Adipocyte (in vitro differentiated cells): ENCODE results near the gene DEPP1.

Experiments used
- DNase-seq: peaks from one replicate; pipeline ENCODE4 v3.0.0-alpha.2; 2015; ENCODE audit warnings: low read depth
- H3K27me3 ChIP-seq: replicated peaks from 2 replicates; pipeline ENCODE4 v1.7.0; 2013; ENCODE audit warnings: mild to moderate bottlenecking, low read length, moderate library complexity; ENCODE audit not compliant: control insufficient read depth, insufficient read depth
- H3K36me3 ChIP-seq: 2 replicates; pipeline ENCODE4 v1.7.0; 2013; ENCODE audit warnings: low read length, mild to moderate bottlenecking, moderate library complexity; ENCODE audit not compliant: control insufficient read depth, insufficient read depth, severe bottlenecking
- H3K4me1 ChIP-seq: 2 replicates; pipeline ENCODE4 v1.7.0; 2013; ENCODE audit warnings: mild to moderate bottlenecking, low read length, moderate library complexity; ENCODE audit not compliant: control insufficient read depth, insufficient read depth
- H3K4me3 ChIP-seq: 2 replicates; pipeline ENCODE4 v1.7.0; 2013; ENCODE audit warnings: mild to moderate bottlenecking, low read length, moderate library complexity
- H3K9ac ChIP-seq: 2 replicates; pipeline ENCODE4 v1.7.0; 2013; ENCODE audit warnings: mild to moderate bottlenecking, low read length, moderate library complexity
- H3K9me3 ChIP-seq: 2 replicates; pipeline ENCODE4 v1.7.0; 2013; ENCODE audit warnings: mild to moderate bottlenecking, low read length, moderate library complexity; ENCODE audit not compliant: control insufficient read depth

The DEPP1 gene

DNA sequence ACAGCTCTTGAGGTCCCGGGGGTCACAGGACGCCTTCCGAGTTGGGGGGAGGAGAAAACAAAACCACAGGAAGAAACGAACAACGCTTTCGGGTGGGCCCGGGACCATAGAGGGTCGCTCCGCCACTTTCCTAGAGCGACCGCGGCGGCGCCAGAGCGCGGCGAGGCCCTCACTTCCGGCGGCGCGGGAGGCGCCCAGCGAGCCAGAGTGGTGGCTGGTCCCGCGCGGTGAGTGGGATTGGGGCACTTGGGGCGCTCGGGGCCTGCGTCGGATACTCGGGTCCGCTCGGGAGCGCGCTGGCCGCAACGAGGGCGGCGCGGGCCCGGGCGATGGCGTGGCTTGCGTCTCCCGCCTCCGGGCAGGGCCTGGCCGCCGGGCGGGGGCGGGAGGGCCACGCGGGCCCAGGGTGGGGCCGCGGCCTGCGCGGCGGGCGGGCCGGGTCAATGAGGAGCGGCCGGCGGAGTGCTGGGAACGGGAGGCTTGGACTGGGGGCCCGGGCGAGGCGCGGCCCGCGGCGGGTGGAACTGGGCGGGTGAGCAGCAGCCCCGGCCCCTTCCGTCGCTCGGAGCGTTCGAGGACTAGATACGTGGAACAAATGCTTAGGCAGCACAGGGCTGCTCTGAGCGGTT is 22.3 kb upstream of the DEPP1 start, which contains the start of gene ZNF22:
ZNF22 (plus strand) TSS at position 172 of the 629 bp plus-strand sequence. CDS start 2,446 bp downstream, outside the sequence.
- peak; percentile 79 for DNase-seq
- Histone ChIP-seq H3K4me1 (peaks cover 58% of the 10 kb centered on the region), H3K4me3 (peak within 1 kb of the TSS; percentile 84), H3K9me3 (peaks cover 11% of the 10 kb centered on the region), H3K9ac (peak within 1 kb of the TSS; percentile 95), H3K36me3 (peaks cover 22% of the 10 kb centered on the region), H3K27me3 (no peaks in the 10 kb centered on the region)

DNA sequence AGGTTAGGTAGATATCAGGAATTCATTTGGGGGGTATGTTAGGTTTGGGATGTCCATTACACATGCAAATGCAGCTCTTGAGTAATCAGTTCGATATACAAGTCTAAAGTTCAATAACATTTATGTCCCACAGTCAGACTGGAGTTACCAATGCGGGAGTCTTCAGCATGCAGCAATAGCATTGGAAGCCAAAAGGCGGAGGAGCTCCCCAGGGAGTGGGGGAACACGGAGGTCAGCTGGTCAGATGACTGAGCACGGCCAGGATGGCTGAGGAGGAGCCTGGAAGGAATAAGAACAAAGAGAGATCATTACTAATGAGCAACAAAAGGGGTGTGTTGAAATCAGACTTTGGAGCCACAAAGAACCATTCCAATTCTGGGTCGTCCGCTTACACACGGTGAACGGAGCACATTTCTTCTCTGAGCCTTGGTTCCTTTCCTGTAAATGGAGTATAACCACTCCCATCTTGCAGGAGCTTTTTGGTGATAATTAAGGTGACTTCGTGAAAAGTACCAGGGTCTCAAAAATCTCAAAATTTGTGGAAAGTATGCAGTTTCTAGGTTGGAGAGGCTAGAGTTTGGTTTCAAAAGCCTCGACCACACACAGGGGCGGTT is 21.6 kb upstream of the DEPP1 start:
- H3K9ac ChIP-seq = peak overlapping the region; percentile 95
- DNase-seq = peak; percentile 46
- H3K36me3 ChIP-seq = peaks cover 19% of the 10 kb centered on the region
- peak overlapping the region; percentile 84 for H3K4me3 ChIP-seq
- no peaks in the 10 kb centered on the region for H3K27me3 ChIP-seq
- peaks cover 11% of the 10 kb centered on the region for H3K9me3 ChIP-seq
- peaks cover 64% of the 10 kb centered on the region for H3K4me1 ChIP-seq

DNA sequence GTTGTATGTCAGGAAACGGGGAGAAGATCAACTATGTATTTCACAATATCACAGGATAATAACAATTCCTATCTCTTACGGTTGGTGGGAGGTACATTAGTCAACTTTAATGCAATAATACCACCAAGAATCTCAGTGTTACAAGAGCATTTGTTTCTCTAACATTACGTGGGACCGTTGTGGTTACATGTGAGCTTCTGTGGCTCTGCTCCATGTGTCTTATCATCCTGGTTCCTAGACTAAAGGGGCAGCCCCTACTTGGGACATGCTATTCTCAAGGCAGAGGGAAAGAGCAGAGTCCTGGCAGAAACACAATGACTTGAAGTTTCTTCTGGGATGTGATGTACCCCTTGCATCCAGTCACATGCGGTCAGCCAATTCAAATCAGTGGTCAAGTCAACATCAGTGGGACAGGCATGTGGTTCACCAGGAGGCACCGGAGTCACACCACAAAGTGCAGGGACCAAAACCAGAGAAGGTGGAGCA is 19.6 kb upstream of the DEPP1 start:
- DNase-seq = no peak
- H3K4me3 ChIP-seq = no peak overlapping the region
- peaks cover 85% of the 10 kb centered on the region for H3K4me1 ChIP-seq
- peaks cover under 1% of the 10 kb centered on the region for H3K9me3 ChIP-seq
- H3K27me3 ChIP-seq = no peaks in the 10 kb centered on the region
- H3K9ac ChIP-seq = peak overlapping the region; percentile 78
- H3K36me3 ChIP-seq = peaks cover 6% of the 10 kb centered on the region

DNA sequence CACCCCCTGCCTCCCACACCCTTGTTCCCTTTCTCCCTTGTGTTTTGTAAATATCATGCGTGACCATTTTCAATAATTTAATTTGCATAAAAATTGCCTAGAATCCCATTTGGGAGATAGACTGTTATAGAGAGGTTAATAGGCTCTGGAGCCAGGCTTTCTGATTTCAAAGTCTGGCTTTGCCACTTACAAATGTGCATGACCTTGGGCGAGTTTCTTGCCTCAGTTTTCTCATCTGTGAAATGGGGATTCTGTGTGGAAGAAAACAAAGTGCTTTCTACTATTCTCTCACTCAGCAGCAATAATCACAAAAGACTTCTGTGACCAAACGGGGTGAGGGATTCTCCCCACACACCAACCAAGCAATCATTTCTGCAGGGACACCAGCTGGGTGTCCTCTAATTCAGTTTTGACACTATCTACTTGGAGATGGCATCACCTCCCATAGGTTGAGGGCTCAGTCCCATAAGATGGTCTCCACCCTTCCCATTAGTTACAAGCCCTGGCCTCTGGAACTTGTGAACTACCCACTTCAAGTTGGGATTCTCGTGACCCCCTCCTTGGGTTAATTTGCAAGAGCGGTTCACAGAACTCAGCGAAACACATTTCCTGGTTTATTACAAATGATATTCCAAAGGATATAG is 18.6 kb upstream of the DEPP1 start:
- DNase-seq = no peak
- Histone ChIP-seq H3K9ac (peak overlapping the region; percentile 78), H3K9me3 (no peaks in the 10 kb centered on the region), H3K36me3 (peaks cover 15% of the 10 kb centered on the region), H3K4me3 (peak overlapping the region; percentile 33), H3K27me3 (no peaks in the 10 kb centered on the region), H3K4me1 (peaks cover 94% of the 10 kb centered on the region)

DNA sequence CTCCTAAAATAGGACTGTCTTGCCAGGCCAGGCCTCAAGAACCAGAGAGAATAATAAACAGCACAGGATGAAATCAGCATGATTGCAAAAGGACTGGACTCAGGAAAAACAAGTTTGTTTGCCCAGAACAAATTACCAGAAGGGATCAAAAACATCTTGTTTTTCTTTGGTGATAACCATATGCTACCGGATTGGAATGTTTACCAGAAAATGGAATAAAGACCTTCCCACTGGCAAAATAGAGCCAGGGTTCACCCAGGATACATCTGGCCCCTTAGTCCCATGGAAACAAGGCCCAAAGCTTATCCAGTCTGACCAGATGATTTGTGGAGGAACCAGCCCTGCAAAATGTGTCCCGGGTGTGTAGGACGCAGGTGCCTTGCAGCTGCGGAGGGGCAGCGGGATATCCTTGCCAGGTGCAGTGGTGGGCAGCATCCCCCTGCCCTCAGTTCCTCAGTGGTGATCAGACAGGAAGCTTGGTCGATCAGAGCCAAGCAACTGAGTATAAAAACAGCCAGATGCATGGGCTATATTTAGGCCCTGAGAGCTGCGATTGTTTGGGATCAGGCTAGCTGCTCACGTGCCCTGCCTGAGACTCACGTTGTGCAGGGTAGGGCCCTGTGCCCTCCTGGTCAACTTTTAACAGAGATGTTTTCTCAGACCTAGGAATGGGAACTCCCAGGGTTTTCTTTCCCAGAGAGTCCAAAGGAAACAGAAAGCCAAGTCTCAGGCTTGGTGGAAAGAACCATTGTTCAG is 17.5 kb upstream of the DEPP1 start:
- peak overlapping the region; percentile 33 for H3K4me3 ChIP-seq

DNA sequence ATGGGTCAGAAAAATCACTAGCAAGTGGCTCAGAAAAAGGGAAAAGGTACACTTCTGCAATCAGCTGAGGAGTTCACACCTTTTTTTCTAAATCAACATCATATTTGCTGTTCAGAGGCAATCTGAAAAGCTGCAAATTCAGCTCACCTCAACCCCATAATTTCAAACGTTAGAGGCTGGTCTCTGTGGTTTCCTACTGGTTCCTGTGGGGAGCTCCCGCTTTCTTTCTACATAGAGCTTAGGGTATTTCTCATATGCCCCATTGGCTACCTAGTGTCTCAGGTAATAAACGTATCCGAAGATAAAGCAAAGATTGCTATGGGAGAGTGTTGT is 16.9 kb upstream of the DEPP1 start:
- Histone ChIP-seq H3K36me3 (peaks cover 32% of the 10 kb centered on the region), H3K4me1 (peaks cover 93% of the 10 kb centered on the region), H3K9me3 (no peaks in the 10 kb centered on the region), H3K9ac (peak overlapping the region; percentile 78), H3K27me3 (no peaks in the 10 kb centered on the region), H3K4me3 (peak overlapping the region; percentile 7)
- no peak for DNase-seq

More for the DNA sequence above, 17.5 kb upstream of the DEPP1 start:
- peak; percentile 73 for DNase-seq
- Histone ChIP-seq H3K27me3 (no peaks in the 10 kb centered on the region), H3K36me3 (peaks cover 27% of the 10 kb centered on the region), H3K4me1 (peaks cover 94% of the 10 kb centered on the region), H3K9me3 (no peaks in the 10 kb centered on the region), H3K9ac (peak overlapping the region; percentile 78)

DNA sequence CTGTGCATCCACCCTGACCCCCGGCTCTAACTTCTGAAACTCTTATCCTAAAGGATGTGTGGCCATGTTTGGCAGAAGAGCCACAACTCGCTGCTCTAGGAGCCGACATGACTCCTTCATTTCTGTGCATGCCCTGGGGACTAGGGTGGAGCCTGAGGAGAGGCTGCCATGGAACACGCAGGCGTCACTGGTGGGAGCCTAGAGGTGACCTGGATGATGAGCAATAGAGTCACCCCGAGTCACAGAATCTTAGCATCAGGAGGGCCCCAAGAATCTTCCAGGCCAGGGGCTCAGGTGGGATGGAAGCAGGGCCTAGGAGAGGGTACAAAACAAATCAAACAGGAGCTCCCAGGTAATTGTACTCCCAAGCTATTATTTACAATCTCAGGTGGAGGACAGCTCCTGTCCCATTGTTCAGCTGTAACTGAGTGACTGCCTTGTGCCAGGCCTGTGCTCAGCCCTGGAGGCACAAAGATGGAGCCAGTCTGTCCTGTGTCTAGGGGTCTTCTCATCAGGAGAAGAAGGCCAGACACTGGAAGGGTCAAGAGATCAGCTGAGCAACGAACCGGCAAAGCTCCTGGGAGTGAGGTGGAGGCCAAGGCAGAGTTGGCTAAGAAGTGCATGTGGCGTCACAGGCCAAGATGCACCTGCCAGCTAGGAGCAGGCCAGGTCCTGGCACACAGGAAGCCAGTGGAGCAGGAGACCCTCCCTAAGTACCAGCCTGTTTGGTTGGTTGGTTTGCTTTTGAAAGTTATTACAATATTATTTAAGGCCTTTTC is 16.3 kb upstream of the DEPP1 start:
- H3K9me3 ChIP-seq = no peaks in the 10 kb centered on the region
- H3K4me1 ChIP-seq = peaks cover 87% of the 10 kb centered on the region
- H3K9ac ChIP-seq = peak overlapping the region; percentile 78
- peaks cover 37% of the 10 kb centered on the region for H3K36me3 ChIP-seq
- H3K27me3 ChIP-seq = no peaks in the 10 kb centered on the region
- H3K4me3 ChIP-seq = peak overlapping the region; percentile 5
- no peak for DNase-seq

DNA sequence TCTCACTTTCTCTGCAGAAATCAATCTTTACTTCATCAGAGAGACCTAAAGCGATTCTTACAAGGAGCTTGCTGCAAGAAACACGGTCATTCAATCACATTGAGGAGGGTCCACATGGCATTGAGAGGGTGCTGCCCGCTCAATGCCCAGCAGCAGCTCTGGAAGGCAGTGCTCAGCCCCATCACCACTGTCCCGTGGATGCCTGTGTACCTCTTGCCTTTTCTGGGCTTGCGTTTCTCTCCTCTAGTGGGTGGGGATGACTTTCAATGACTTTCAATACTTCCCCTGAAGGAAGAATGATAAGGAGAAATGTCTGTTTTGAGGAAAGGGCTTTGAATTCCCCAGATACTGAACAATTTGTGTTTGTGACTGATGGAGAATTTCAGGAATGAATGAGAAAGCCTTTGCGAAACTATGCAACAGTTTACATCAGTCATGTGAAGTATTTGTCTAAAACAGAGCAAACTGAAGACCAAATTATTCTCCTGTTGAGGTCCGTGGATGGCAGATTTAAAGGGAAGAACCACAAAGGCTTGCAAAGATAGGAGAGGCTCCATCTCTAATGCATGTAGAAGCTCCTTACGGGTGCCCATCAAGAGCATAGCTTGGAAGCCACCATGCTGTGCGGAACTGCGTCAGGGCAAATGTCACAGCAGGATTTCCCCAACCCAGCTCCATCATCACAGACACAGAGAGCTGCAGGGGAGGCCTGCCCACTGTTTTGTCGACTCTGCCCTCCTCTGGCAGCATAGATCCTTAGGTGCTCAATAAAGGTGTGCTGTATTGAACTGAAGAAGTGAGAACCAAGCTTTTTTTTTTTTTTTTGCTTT is 15.5 kb upstream of the DEPP1 start:
- Histone ChIP-seq H3K9me3 (no peaks in the 10 kb centered on the region), H3K4me1 (peaks cover 79% of the 10 kb centered on the region), H3K27me3 (no peaks in the 10 kb centered on the region), H3K36me3 (peaks cover 46% of the 10 kb centered on the region), H3K9ac (peak overlapping the region; percentile 78), H3K4me3 (peak overlapping the region; percentile 5)
- DNase-seq = peak; percentile 78

DNA sequence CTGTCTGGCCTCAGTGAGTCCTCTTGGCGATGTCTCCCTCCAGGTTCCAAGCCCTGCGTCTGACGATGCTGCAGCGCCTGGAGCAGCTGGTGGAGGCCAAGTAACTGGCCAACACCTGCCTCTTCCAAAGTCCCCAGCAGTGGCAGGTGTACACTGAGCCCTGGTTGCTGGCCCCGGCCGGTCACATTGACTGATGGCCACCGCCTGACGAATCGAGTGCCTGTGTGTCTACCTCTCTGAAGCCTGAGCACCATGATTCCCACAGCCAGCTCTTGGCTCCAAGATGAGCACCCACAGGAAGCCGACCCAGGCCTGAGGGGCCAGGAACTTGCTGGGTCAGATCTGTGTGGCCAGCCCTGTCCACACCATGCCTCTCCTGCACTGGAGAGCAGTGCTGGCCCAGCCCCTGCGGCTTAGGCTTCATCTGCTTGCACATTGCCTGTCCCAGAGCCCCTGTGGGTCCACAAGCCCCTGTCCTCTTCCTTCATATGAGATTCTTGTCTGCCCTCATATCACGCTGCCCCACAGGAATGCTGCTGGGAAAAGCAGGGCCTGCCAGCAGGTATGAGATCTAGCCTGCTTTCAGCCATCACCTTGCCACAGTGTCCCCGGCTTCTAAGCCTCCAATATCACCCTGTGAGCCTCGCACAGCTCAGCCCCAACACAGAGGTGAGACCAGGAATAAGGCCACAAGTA is 14.8 kb upstream of the DEPP1 start:
- H3K27me3 ChIP-seq = no peaks in the 10 kb centered on the region
- H3K36me3 ChIP-seq = peaks cover 53% of the 10 kb centered on the region
- no peak overlapping the region for H3K4me3 ChIP-seq
- H3K4me1 ChIP-seq = peaks cover 72% of the 10 kb centered on the region
- no peak for DNase-seq
- no peaks in the 10 kb centered on the region for H3K9me3 ChIP-seq
- H3K9ac ChIP-seq = peak overlapping the region; percentile 76
